GM23338 (cell line): ENCODE data around the gene CRACR2A.

Experiments
- CTCF ChIP-seq, 2 experiments: fragments of 200-600 bp in 1 of 2; sonication (generic) in 1 of 2; conservative IDR thresholded peaks; 2 replicates each; pipeline versions ENCODE4 v1.5.1 to v1.6.1; 2016 to 2017; ENCODE audit warnings: antibody characterized with exemption in 2 of 2, low read depth in 2 of 2, mild to moderate bottlenecking in 2 of 2, moderate library complexity in 1 of 2
- ETS1 ChIP-seq: IDR thresholded peaks from 2 replicates; pipeline ENCODE4 v1.6.1; 2016; ENCODE audit warnings: antibody characterized with exemption
- EZH2 ChIP-seq: fragments of 200-600 bp; sonication (generic); IDR thresholded peaks from one replicate; pipeline ENCODE4 v1.8.0; 2017; ENCODE audit warnings: antibody characterized with exemption, mild to moderate bottlenecking, low read depth; ENCODE audit not compliant: unreplicated experiment
- EZH2phosphoT487 ChIP-seq: fragments of 200-600 bp; sonication (generic); IDR thresholded peaks from one replicate; pipeline ENCODE4 v1.8.1; 2018; ENCODE audit warnings: antibody characterized with exemption; ENCODE audit not compliant: unreplicated experiment
- JUNB ChIP-seq: IDR thresholded peaks from one replicate; pipeline ENCODE4 v1.6.1; 2016; ENCODE audit warnings: antibody characterized with exemption; ENCODE audit not compliant: unreplicated experiment
- POLR2AphosphoS5 ChIP-seq: IDR thresholded peaks from 2 replicates; pipeline ENCODE4 v1.6.1; 2016; ENCODE audit warnings: antibody characterized with exemption, low read depth
- REST ChIP-seq: IDR thresholded peaks from one replicate; pipeline ENCODE4 v1.6.1; 2018; ENCODE audit warnings: antibody characterized with exemption; ENCODE audit not compliant: unreplicated experiment
- STAT1 ChIP-seq: IDR thresholded peaks from one replicate; pipeline ENCODE4 v1.6.1; 2016; ENCODE audit warnings: antibody characterized with exemption; ENCODE audit not compliant: unreplicated experiment
- ZNF114 ChIP-seq: fragments of 250-450 bp; sonication (Bioruptor Pico); IDR thresholded peaks from 2 replicates; pipeline ENCODE4 v1.5.0; 2020; ENCODE audit warnings: mild to moderate bottlenecking, moderate library complexity

- TF ChIP-seq POLR2AphosphoS5: no peak
- TF ChIP-seq CTCF (conservative IDR thresholded peaks at IDR 0.05; ENCODE audit: low read depth in 2 of 2): no peak
- TF ChIP-seq REST: no peak
- no peak for TF ChIP-seq STAT1
- no peak for TF ChIP-seq EZH2phosphoT487
- TF ChIP-seq ETS1: no peak
- no peak for TF ChIP-seq EZH2
- TF ChIP-seq JUNB: no peak
- no peak for TF ChIP-seq ZNF114 (CRISPR knock-in tag)
Observed at GRCh38 chr12:3611860-3612703, 140.8 kb downstream of the CRACR2A start.
